HCEC 1CT (cell line): ENCODE results near the gene B3GNT2.
"Not testable (repeated sequence)": the region's sequence is repeated elsewhere in the genome, so short reads cannot be mapped to it uniquely, and the experiment has no call there.

Experiments used
- DNase-seq: peaks from one replicate; pipeline ENCODE4 v3.0.0-alpha.2; 2017

The B3GNT2 gene

DNA sequence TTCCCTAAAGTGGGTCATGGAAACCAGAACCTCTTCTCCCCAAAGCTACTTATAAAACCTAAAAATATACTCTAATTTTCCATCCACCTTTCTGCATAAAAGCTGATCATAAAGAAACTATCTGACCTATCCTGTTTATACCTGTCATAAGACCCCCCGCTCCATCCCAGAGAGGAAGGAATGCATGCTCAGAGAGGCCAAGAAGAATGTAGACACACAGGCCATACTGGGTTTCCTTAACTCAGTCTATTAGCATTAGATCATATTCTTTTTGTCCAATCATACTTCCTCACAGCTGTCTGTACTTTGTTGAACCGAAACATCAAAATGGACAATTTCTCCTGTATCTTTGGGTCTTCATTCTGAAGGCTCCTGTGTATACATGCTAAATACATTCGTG, 52.3 kb downstream of the B3GNT2 start:
- no peak for DNase-seq

DNA sequence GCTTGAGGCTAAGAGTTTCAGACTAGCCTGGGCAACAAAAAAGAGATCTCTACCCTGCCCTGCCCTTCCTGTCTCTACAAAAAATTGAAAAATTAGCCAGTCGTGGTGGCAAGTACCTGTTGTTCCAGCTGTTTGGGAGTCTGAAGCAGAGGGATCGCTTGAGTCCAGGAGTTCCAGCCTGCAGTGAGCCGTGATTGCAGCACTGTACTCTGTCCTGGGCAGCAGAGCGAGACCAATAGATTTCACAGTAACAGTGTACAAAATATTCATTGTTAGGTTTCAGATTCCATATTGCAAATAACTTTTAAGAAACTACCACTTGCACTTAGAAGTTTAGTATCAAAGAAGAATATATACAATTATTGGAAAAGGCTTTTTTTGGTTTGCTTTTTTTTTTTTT, 54.3 kb downstream of the B3GNT2 start:
- no peak for DNase-seq

DNA sequence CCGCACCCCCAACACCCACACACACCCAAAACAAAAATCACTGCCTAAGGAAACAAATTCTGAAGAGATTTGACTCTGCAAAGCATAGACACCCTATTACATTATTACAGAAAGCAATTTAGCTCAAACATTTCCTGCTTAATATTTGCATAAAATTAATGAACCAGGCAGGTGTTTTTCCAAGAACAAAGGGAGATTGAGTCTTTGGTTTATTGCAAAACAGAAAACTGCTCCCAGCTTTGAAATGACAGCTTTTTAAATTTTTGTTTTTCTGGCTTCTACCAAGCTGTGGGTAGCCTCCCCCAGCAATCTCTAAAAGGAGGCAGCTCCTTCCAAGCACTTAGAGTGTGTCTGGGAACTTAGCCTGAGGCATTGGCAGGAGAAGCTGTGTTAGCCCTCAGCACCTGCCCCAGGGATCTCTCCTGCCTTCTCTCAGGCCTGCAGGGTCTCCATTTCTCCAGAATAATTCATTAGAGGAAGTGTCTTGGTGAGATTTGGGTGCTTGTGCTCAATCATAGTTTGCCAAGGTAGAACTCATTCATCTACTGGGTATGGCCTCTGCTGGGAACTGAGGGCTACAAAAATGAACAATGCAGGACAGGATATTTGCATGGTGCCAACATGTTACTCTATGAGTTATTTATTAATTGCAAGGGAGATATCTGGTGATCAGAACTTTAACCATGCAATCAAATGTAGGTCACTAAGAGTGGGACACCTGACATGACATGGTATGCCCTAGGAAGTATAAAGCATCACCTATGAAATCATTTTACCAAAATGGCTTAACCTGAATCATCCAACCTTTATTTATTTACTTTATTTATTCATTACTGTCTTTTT, 58.7 kb downstream of the B3GNT2 start:
- DNase-seq: no peak

DNA sequence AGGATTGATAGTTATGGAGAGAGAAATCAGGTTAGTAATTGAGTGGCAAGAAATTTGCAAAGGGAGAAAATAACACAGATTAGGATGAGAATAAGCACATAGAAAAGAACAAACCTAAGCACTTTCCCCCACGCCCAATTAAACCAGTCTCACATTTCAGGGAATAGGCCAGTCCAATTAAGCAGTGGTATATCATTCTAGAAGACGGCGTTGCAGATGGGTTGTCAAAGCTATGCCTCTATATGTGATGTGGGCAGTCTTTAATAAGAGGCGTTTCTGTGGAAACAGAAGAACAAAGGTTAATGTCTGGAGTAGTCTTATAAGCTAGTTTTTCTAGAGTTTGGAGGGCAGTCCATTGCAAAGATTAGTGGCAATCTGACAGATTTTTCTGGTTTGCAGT, 61.6 kb downstream of the B3GNT2 start:
- no peak for DNase-seq

DNA sequence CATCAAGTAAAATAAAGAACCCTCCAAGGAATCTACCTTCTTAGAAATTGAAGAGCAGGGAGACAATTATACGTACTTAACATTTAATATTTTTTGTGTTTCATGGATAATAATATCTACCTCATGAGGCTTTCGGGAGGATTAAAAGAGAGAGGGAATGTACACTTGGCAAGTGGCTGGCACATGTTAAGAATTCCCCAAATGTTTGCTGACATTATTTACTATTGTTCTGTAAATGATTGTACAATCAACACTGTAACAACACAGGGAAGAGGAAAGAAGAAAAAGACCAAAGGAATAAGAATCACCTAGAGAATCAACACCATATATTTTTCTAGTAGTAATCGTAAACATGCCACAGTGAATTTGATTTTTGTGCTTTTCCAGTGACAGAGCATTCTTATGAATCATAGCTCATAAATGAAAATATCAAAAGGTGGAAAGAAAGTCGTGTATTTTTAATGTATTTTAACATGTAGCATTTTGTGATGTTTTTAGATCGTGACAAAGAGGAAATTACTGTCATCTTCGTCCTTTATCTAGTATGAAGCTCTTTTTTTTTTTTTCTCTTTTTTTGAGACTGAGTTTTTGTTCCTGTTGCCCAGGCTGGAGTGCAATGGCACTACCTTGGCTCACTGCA, 67.3 kb downstream of the B3GNT2 start:
- no peak for DNase-seq

DNA sequence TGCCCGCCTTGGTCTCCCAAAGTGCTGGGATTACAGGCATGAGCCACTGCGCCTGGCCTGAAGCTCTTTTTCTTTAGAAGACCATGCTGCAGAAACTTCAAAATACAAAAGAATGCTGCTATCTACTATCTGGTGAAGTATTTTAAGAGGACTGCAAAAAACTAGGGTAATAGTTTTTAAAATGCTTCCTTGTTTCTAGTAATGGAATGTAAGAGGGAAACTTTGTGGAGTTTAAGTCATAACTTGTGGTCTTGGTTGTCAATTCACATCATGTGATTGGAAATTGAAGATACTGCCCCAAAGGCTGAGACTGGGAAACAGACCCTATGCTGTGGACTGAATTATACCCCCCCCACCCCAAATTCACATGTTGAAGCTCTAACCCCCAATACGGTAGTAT, 68.3 kb downstream of the B3GNT2 start:
- no peak for DNase-seq

DNA sequence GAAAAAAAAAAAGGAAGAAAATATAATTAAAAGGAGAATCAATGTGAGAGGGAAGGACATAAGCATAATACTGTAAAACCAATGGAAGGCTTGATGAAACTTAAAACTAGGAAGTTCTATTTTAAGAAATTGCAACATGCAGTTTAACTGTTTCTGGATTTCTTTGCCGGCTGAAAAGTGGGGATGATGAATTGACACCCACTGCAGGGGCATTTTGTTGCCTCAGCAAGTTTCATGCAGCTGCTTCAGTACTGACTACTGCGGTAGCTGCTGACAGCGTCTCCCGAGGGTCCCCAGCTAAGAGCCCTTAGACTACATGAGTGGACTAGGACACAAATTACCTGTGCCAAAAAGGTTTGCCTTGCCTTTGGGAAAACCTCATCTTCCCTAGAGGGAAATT, 69.2 kb downstream of the B3GNT2 start:
- DNase-seq: no peak

DNA sequence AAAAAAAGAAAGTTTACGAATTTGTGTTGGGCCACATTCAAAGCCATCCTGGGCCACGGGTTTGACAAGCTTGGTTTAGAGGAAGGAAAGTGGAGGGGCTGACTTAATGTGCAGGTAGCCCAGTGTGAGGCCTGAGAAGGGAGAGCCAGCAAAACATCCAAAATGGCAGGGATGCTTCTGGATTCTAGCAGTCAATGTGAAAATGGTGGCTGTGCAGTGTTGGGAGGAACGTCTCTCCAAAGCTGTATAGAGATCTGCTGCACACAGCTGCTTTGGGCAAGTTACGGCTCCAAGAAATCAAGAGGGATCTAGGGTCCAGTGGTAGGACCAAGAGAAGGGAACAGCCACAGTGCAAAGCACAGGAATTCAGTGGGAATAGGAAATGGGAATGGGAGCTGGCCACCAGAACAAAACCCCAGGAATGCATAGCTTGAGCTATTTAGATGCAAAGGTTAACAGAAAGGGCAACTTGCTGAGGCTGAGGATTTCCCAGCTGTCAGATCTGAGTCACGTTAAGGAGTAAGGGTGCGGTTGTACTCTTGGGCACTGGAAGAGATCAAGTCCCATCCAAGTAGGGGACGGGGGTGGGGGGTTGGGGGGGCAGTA, 70.6 kb downstream of the B3GNT2 start:
- peak; percentile 94 for DNase-seq

DNA sequence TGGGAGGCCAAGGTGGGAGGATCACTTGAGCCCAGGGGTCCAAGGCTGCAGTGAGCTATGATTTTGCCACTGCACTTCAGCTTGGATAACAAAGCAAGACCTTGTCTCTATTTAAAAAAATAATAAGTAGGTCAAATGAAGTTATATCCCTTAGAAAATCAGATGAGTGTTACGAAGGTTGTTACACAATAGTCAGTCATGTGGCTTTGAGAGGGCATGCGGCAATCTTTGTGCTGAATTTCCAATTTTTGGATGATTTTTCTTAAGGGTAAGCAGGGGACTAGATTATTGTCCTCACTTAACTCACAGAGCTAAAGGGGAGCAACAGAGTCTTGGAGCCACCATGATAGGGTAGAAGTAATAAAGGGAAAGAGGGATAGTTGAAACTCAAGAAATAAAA, 71.8 kb downstream of the B3GNT2 start:
- no peak for DNase-seq

DNA sequence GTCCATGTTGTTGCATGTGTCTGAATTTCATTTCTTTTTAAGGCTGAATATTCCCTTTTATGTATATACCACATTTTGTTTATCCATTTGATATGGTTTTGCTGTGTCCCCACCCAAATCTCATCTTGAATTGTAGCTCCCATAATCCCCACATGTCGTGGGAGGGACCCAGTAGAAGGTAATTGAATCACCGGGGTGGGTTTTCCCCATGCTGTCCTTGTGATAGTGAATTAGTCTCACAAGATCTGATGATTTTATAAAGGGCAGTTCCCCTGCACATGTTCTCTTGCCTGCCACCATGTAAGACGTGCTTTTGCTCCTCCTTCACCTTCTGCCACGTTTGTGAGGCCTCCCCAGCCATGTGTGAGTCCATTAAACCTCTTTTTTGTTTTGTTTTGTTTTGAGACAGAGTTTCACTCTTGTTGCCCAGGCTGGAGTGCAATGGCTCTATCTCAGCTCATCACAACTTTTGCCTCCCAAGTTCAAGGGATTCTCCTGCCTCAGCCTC, 72.8 kb downstream of the B3GNT2 start:
- DNase-seq: not testable (repeated sequence)

DNA sequence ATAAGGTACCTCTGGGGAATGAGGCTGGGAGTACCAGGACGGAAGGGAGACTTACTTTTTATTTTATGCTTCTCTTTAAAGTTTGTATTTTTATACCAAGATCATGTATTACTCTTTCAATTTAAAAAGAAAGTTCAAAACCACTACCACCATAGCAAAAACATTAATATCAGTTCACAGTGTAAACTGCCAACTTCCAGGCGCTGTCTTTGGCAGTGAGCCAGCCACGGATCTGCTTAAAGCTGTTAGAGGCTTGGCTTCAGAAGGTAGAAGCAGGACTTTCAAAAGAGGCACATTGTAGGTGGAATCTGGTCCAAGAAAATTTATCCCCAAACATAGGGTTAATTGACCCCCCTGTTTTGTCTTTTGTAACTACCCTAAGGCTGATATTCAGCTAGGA, 74.8 kb downstream of the B3GNT2 start:
- no peak for DNase-seq
